HG03159 (cell line): ENCODE results near the gene MFSD6.
"Not testable (repeated sequence)": the region's sequence is repeated elsewhere in the genome, so short reads cannot be mapped to it uniquely, and the experiment has no call there.

Source experiments
- ATAC-seq: cut with Tn5 transposase; IDR thresholded peaks from one replicate; pipeline ENCODE4 v1.9.1; 2021; ENCODE audit warnings: mild to moderate bottlenecking, moderate library complexity; ENCODE audit not compliant: unreplicated experiment

Gene MFSD6

DNA sequence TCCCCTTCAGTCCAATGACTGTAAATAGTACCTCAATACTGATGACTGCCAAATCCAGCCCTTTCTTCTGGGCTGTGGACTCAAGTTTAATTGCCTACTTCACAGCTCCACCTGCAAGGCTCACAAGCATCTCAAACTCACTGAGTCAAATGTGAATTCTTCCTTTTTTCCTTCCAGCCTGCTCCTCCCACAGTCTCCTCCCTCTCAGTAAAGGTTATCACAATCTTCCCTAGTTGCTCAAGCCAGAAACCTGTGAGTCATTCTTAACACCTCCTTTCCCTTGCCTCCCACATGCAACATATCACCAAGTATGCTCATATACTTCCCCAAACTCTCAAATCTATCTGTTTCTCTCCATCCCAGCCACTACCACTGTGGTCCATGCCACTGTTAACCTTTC, 3.7 kb upstream of the MFSD6 start:
- no peak for ATAC-seq

DNA sequence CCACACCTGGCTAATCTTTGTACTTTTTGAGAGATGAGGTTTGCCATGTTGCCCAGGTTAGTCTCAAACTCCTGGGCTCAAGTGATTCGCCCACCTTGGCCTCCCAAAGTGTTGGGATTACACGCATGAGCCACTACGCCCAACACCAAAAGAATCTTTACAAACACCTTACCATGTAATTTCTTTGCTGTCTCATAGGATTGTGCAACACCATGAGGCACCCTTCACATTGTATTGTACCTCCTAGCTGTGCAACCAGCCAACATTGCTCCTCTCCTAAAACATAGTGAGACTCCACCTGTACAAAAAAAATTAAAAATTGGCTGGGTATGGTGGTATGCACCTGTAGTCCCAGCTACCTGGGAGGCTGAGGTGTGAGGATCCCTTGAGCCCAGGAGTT, 3.1 kb upstream of the MFSD6 start:
- no peak for ATAC-seq

- no peak for ATAC-seq
These were observed 2.2 kb upstream of the MFSD6 start for GRCh38 chr2:190405995-190406394.

GRCh38 chr2:190406805-190407204, 1.4 kb upstream of the MFSD6 start:
- ATAC-seq = no peak

DNA sequence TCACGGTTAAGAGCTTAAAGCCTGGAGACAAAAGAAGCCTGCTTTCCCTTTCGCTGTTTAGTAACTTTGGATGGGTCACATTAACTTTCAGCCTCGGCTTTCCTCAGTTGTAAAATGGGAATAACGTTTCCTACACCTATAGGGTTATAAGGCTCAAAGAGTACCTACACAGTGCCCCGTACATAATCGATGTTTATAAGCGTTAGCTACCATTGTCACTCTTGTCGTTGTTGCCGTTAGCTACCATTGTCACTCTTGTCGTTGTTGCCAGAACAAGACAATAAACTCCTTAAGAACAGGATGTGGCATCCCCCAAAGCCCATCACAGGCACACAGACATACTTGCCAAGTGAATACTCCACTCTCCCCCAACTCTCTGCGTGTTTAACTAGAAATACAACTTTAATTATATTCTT, 901 bp upstream of the MFSD6 start:
- ATAC-seq = peak; percentile 12

- ATAC-seq = peak; percentile 47
These were observed 550 bp downstream of the MFSD6 start for GRCh38 chr2:190408538-190409271.

GRCh38 chr2:190409616-190410015, 1.5 kb downstream of the MFSD6 start:
- no peak for ATAC-seq

- ATAC-seq = no peak
These were observed 2.0 kb downstream of the MFSD6 start for GRCh38 chr2:190410166-190410565.

DNA sequence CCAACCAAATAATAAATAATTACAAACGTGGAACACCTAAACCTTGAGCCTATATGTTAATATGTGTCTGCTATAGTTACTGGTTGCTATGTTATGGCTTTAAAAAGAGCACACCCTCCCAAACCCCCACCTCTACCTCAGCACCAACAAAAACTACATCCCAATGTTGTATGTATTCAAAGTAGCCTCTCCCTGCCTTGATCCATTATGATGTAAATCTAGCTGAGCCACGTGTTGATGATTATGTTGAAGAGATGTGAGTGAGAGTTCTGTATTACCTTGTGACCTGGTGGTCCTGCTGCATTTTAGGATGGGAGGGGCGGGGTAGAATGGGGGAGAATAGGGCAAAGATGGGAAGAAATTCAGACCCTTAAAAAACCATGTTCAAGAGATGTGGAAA, 4.8 kb downstream of the MFSD6 start:
- ATAC-seq = no peak

DNA sequence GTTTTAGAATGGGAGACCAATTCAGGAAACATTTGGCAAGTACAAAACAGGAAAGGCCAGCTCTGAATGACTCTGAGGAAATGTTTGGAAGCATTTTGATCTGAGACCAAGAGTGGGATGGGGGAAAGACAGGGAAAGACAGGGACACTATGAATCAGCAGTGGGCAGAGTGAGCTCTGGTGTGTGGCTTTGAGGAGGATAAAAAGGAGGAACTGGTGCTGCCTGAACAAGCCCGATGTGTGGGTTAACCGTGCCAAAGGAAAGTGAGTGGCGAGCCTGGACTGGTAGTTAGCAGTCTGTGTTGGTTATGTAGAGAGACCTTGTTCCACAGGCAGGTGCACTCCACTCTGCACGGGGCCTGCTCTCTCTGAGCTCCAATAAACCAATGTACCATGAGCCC, 5.3 kb downstream of the MFSD6 start:
- ATAC-seq = no peak

GRCh38 chr2:190415251-190415650, 7.1 kb downstream of the MFSD6 start:
- ATAC-seq = no peak

- no peak for ATAC-seq
These were observed 7.9 kb downstream of the MFSD6 start for GRCh38 chr2:190415794-190416775.

GRCh38 chr2:190417045-190417842, 9.1 kb downstream of the MFSD6 start:
- no peak for ATAC-seq

GRCh38 chr2:190418727-190419126, 10.6 kb downstream of the MFSD6 start:
- no peak for ATAC-seq

DNA sequence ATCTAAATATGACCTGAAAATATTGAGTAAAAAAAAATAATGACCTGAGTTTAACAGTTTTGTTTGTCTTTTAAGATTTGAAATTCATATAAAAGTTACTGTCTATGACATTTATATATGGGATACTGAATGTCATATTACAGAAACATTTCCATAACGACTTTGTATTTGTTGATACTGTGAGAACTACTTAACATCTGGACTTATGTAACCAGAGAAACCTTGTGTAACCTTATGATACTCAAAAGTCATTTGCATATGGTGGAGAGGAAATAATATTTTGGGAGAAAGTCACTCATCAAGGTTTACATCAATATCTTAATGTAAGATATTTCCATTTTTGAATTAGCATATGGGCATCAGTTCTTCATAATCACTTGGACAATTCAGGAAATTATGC, 12.6 kb downstream of the MFSD6 start:
- no peak for ATAC-seq

- ATAC-seq = no peak
These were observed 17.2 kb downstream of the MFSD6 start for GRCh38 chr2:190425221-190425866.

GRCh38 chr2:190425883-190426658, 17.9 kb downstream of the MFSD6 start:
- no peak for ATAC-seq

DNA sequence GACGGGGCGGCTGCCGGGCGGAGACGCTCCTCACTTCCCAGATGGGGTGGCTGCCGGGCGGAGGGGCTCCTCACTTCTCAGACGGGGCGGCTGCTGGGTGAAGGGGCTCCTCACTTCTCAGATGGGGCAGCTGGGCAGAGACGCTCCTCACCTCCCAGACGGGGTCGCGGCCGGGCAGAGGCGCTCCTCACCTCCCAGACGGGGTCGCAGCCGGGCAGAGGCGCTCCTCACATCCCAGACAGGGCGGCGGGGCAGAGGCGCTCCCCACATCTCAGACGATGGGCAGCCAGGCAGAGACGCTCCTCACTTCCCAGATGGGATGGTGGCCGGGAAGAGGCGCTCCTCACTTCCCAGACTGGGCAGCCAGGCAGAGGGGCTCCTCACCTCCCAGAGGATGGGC, 22.7 kb downstream of the MFSD6 start:
- not testable (repeated sequence) for ATAC-seq

DNA sequence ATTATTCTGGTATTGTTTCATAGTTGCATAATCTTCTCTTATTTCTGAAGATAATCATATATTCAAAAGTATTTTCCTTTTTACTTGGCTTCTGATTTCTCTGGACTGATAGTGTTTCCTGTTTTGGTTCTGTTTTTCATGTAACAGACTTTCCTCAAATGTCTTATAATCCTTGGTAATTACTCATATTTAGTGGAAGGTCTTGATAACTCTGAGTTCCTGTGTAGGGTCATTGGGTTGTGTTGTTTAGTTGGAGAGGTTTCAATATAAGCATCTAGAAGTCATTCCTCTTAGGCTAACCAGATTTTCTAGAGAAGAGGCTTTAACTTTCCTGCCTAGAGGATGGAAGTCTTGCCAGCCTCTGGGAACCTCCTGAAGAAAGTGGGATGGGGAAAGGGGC, 23.8 kb downstream of the MFSD6 start:
- ATAC-seq = no peak
